Neural progenitor cell (in vitro differentiated cells): ENCODE measurements around the gene ITGB8.

Experiments
- EZH2phosphoT487 ChIP-seq: fragments of 200-600 bp; sonication (generic); IDR thresholded peaks from 2 replicates; pipeline ENCODE4 v1.6.1; 2017; ENCODE audit warnings: antibody characterized with exemption
- TF ChIP-seq, protein P1 (sequence below): fragments of 200-600 bp; sonication (generic); IDR thresholded peaks from 2 replicates; pipeline ENCODE4 v1.5.1; 2017; ENCODE audit warnings: antibody characterized with exemption, mild to moderate bottlenecking

DNA sequence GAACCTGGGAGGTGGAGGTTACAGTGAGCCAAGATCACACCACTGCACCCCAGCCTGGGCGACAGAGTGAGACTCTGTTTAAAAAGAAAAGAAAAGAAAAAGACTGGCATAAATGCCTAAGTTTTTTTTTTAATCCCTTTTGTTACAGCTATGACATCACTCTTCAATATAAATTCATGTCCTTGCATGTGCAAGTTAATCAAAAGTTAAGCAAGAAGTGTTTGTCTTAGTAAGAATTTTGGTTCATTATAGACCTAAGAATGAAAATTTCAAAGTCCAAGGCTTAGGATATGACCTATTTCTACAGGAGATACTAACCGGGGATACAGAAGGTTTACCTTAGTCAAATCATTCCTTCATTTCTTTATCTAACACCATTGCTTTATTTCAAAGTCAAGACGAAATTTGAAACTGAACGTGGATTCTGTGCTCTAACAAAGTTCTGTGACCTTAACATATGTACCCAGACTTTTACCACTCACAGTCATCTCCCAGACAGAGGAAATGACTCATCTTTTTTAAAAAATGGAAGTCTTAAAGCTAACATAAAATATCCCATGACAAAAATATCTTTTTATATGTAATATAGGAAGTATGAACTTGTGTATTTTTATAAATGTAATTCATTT lies 29.3 kb upstream of the ITGB8 start:
- TF ChIP-seq, protein P1, sequence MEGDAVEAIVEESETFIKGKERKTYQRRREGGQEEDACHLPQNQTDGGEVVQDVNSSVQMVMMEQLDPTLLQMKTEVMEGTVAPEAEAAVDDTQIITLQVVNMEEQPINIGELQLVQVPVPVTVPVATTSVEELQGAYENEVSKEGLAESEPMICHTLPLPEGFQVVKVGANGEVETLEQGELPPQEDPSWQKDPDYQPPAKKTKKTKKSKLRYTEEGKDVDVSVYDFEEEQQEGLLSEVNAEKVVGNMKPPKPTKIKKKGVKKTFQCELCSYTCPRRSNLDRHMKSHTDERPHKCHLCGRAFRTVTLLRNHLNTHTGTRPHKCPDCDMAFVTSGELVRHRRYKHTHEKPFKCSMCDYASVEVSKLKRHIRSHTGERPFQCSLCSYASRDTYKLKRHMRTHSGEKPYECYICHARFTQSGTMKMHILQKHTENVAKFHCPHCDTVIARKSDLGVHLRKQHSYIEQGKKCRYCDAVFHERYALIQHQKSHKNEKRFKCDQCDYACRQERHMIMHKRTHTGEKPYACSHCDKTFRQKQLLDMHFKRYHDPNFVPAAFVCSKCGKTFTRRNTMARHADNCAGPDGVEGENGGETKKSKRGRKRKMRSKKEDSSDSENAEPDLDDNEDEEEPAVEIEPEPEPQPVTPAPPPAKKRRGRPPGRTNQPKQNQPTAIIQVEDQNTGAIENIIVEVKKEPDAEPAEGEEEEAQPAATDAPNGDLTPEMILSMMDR = no peak
- TF ChIP-seq EZH2phosphoT487 = no peak
